ENCODE measurements around the gene SSTR4.

SSTR4 gene

GRCh38 chr20:23009636-23010035 lies 25.5 kb upstream of the SSTR4 start:
- no peak for TF ChIP-seq CTCF (IDR thresholded peaks at IDR 0.05)

GRCh38 chr20:23010096-23010495 lies 25.0 kb upstream of the SSTR4 start:
- TF ChIP-seq CTCF (IDR thresholded peaks at IDR 0.05) = no peak

- no peak for TF ChIP-seq CTCF (IDR thresholded peaks at IDR 0.05)
These were observed 23.9 kb upstream of the SSTR4 start for GRCh38 chr20:23011008-23011721.

- no peak for TF ChIP-seq CTCF (IDR thresholded peaks at IDR 0.05)
These were observed 21.7 kb upstream of the SSTR4 start for GRCh38 chr20:23013429-23013828.

GRCh38 chr20:23017516-23017915 lies 17.6 kb upstream of the SSTR4 start:
- no peak for TF ChIP-seq CTCF (IDR thresholded peaks at IDR 0.05)

- no peak for TF ChIP-seq CTCF (IDR thresholded peaks at IDR 0.05)
These were observed 16.7 kb upstream of the SSTR4 start for GRCh38 chr20:23018432-23018831.

GRCh38 chr20:23018941-23019340 lies 16.2 kb upstream of the SSTR4 start:
- TF ChIP-seq CTCF (IDR thresholded peaks at IDR 0.05) = no peak

GRCh38 chr20:23019403-23019802 lies 15.7 kb upstream of the SSTR4 start:
- no peak for TF ChIP-seq CTCF (IDR thresholded peaks at IDR 0.05)

All from LNCAP (cell line).